ENCODE results near the gene ELK1. TPM values are rescaled to one million over a fixed set of nuclear protein-coding genes. Genes with fewer than 3 reads are reported as not detected.
A peak's percentile ranks its signal among the peaks of the same experiment; 100 is the strongest.
"Not testable (repeated sequence)": the region's sequence is repeated elsewhere in the genome, so short reads cannot be mapped to it uniquely, and the experiment has no call there.

The ELK1 gene, protein sequence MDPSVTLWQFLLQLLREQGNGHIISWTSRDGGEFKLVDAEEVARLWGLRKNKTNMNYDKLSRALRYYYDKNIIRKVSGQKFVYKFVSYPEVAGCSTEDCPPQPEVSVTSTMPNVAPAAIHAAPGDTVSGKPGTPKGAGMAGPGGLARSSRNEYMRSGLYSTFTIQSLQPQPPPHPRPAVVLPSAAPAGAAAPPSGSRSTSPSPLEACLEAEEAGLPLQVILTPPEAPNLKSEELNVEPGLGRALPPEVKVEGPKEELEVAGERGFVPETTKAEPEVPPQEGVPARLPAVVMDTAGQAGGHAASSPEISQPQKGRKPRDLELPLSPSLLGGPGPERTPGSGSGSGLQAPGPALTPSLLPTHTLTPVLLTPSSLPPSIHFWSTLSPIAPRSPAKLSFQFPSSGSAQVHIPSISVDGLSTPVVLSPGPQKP
- 23.2 TPM for polyA plus RNA-seq (2013, experiment 1 of 2)
- 25.6 TPM for polyA plus RNA-seq (2013, experiment 2 of 2)

DNA sequence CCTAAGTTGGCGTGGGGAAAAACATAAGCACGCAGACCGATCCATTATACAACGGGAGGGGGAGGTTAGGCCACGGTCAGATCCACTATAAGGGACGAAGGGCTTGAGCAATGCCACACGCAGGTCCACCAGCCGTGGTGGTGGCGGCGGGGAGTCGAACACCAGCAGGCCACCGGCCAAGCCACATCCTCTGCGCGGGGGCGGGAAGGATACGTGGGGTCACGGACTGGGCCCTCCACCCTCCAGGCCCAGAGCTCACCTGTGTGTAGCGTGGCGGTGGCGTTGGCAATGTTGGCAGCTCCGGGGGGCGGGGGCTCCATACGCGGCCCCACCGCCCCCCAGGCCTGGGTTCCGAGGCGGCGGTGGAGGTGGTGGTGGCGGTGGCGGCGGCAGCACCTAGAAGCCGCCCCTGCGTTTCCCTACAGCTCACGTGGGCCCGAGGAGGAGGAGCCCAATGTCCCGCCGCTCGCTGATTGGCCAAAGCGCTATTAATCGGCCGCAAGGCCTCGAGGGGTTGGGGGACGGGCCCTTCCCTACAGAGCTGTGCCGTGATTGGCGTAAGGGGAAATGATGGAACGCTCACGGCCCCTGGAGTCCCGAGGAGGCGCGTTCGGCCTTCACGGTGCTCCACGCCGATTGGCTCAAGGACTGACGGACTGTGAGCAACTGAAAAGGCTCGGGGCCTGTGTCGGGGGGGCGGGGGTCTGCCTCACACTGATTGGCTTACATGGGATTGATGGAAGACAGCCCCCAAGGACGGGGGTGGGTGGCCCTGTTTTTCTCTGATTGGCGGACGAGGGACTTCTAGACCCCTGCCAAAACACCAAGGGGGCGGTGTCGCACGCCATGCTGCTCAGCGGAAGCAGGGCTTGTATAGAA, at the start of gene ELK1:
Gene ELK1 (minus strand): TSS at position 400 of the 879 bp plus-strand sequence. CDS start 9,122 bp downstream, outside the sequence.
- Histone ChIP-seq H3K36me3 (ENCODE audit: insufficient read depth, low read length) (peaks cover 21% of the 10 kb centered on the region), H3K4me3 (ENCODE audit: low read length) (peak within 1 kb of the TSS; percentile 74), H3K27me3 (ENCODE audit: insufficient read depth, low read length) (no peaks in the 10 kb centered on the region), H3K9ac (ENCODE audit: low read depth, low read length) (peak within 1 kb of the TSS; percentile 84), H3K27ac (ENCODE audit: low read depth, low read length) (peak within 1 kb of the TSS; percentile 69; the same call in 1 of the 2 replicates), H3K4me1 (ENCODE audit: insufficient read depth, low read length) (no peaks in the 10 kb centered on the region), H3K9me3 (ENCODE audit: insufficient read depth, low read depth, low read length) (no peaks in the 10 kb centered on the region)
- under 1% methylated on average over 56 of the region's 65 CpGs for WGBS

DNA sequence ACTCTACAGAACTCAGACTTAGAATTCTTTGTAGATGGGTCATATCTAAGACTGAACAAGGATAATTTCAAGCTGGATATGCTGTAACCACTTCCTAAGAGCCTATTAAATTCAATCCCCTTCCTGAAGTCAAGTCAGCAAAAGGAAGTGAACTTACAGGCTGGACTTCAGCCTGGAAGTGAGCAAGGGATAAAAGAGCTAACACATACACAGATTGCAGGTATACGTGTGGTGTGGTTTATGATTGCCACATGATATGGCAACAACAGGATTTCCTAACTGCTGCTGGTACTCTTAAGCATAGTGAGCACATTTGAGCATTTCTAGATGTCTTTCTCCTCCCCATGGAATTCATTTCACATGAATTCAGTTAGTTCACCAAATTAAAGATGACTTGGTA, 46.8 kb upstream of the ELK1 start:
- WGBS, result no CpG with 5 or more reads among the region's 1 CpG
- H3K27ac ChIP-seq (ENCODE audit: low read depth, low read length), result no peak overlapping the region
- H3K4me1 ChIP-seq (ENCODE audit: insufficient read depth, low read length), result no peaks in the 10 kb centered on the region
- no peaks in the 10 kb centered on the region for H3K27me3 ChIP-seq (ENCODE audit: insufficient read depth, low read length)
- H3K9me3 ChIP-seq (ENCODE audit: insufficient read depth, low read depth, low read length), result no peaks in the 10 kb centered on the region
- no peak overlapping the region for H3K9ac ChIP-seq (ENCODE audit: low read depth, low read length)
- H3K36me3 ChIP-seq (ENCODE audit: insufficient read depth, low read length), result no peaks in the 10 kb centered on the region
- H3K4me3 ChIP-seq (ENCODE audit: low read length), result no peak overlapping the region

DNA sequence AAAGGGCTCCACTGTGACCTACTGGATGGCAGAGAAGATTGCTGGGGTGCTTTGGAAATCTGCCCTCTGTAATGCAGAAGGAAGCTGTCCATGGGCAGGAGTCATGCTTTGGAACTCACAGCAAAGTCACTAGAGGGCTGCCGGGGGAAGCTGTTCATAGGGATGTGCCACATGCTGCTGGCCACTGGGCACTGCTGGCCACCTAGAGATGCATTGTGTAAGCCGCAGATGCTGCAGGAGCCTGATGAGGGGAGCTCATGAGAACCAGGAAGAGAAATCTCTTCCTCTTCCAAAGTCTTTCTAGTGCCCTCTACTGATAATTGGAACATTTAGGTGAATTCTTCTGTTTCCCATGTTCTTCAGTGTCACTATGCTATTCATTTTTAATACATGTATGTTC, 39.8 kb upstream of the ELK1 start:
- no peak overlapping the region for H3K4me3 ChIP-seq (ENCODE audit: low read length)
- H3K27ac ChIP-seq (ENCODE audit: low read depth, low read length), result no peak overlapping the region
- no peaks in the 10 kb centered on the region for H3K27me3 ChIP-seq (ENCODE audit: insufficient read depth, low read length)
- H3K36me3 ChIP-seq (ENCODE audit: insufficient read depth, low read length), result no peaks in the 10 kb centered on the region
- H3K4me1 ChIP-seq (ENCODE audit: insufficient read depth, low read length), result no peaks in the 10 kb centered on the region
- no peaks in the 10 kb centered on the region for H3K9me3 ChIP-seq (ENCODE audit: insufficient read depth, low read depth, low read length)
- WGBS, result 81% methylated on average over 2 of the region's 2 CpGs
- H3K9ac ChIP-seq (ENCODE audit: low read depth, low read length), result no peak overlapping the region

DNA sequence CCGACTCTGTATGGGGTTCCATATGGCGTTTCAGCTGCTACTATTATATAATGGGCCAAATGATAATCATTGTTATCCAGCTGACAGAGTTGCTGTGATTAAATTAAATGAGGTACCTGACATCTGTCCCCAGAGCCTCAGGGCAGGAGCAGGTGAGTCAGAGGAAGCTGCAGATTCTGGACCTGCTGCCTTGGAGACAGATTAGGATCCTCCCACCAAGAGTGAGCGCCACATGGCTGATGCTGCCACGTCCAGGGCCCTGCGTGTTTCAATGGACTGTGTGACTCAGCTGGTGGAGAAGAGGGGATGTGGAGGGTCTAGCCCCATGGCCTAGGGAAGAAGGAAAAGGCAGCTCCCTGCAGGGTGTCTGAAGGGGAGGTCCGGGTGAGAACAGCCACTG, 36.9 kb upstream of the ELK1 start:
- Histone ChIP-seq H3K36me3 (ENCODE audit: insufficient read depth, low read length) (no peaks in the 10 kb centered on the region), H3K9me3 (ENCODE audit: insufficient read depth, low read depth, low read length) (no peaks in the 10 kb centered on the region), H3K27ac (ENCODE audit: low read depth, low read length) (no peak overlapping the region), H3K27me3 (ENCODE audit: insufficient read depth, low read length) (no peaks in the 10 kb centered on the region), H3K9ac (ENCODE audit: low read depth, low read length) (no peak overlapping the region), H3K4me1 (ENCODE audit: insufficient read depth, low read length) (no peaks in the 10 kb centered on the region), H3K4me3 (ENCODE audit: low read length) (no peak overlapping the region)
- 53% methylated on average over 5 of the region's 6 CpGs for WGBS

DNA sequence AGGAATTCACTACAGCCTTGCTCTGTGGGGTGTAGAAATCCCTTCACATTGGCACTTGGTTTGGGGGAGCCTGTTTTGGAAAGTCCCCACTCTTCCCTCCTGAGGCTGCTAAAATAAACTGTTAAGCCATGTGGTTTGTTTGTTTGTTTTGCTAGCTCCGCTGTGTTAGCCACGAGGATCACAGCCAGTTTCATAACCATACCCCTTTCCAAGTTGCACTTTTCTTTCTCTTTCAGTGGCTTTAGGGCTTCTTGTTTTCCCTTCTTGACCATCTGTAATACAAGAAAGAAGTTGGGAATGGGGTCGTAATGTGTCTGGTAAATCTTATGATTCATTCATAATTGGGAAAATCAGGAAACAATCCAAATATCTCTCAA, 33.5 kb upstream of the ELK1 start:
- Histone ChIP-seq H3K27me3 (ENCODE audit: insufficient read depth, low read length) (no peaks in the 10 kb centered on the region), H3K36me3 (ENCODE audit: insufficient read depth, low read length) (no peaks in the 10 kb centered on the region), H3K4me3 (ENCODE audit: low read length) (no peak overlapping the region), H3K27ac (ENCODE audit: low read depth, low read length) (no peak overlapping the region), H3K9me3 (ENCODE audit: insufficient read depth, low read depth, low read length) (no peaks in the 10 kb centered on the region), H3K9ac (ENCODE audit: low read depth, low read length) (no peak overlapping the region), H3K4me1 (ENCODE audit: insufficient read depth, low read length) (no peaks in the 10 kb centered on the region)
- WGBS, result 90% methylated on average over 2 of the region's 3 CpGs

DNA sequence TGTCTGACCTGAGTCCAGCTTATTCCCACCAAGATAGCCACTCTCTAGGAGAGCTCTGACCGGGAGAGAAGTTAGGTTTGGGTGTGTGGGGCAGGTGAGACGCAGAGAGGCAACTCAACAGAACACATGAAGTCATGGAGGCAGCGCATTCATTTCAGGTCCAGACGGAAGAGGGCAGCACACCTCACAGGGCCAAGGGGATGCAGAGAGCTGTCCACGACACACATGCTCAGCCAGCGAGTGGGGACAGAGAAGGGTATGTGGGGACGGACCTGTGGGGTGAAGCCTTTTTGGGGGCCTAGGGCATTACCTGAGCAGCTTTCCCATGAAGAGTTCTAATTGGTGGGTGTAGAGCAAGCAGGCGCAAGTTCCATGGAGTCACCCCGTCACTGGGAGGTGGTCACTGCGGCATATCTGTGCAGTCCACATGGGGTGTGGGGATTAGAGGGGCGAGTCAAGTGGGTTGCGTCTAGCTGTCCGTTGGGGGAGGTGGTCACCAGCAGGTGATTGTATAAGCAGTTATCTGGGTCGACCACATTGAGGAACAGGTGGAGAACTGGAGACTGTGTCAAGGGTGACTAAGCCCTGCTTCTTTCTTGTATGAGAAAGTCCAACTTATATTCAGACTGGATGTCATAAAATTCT, 32.9 kb upstream of the ELK1 start:
- Histone ChIP-seq H3K9ac (ENCODE audit: low read depth, low read length) (no peak overlapping the region), H3K27me3 (ENCODE audit: insufficient read depth, low read length) (no peaks in the 10 kb centered on the region), H3K27ac (ENCODE audit: low read depth, low read length) (no peak overlapping the region), H3K36me3 (ENCODE audit: insufficient read depth, low read length) (no peaks in the 10 kb centered on the region), H3K9me3 (ENCODE audit: insufficient read depth, low read depth, low read length) (no peaks in the 10 kb centered on the region), H3K4me3 (ENCODE audit: low read length) (no peak overlapping the region), H3K4me1 (ENCODE audit: insufficient read depth, low read length) (no peaks in the 10 kb centered on the region)
- WGBS, result 83% methylated on average over 14 of the region's 14 CpGs

DNA sequence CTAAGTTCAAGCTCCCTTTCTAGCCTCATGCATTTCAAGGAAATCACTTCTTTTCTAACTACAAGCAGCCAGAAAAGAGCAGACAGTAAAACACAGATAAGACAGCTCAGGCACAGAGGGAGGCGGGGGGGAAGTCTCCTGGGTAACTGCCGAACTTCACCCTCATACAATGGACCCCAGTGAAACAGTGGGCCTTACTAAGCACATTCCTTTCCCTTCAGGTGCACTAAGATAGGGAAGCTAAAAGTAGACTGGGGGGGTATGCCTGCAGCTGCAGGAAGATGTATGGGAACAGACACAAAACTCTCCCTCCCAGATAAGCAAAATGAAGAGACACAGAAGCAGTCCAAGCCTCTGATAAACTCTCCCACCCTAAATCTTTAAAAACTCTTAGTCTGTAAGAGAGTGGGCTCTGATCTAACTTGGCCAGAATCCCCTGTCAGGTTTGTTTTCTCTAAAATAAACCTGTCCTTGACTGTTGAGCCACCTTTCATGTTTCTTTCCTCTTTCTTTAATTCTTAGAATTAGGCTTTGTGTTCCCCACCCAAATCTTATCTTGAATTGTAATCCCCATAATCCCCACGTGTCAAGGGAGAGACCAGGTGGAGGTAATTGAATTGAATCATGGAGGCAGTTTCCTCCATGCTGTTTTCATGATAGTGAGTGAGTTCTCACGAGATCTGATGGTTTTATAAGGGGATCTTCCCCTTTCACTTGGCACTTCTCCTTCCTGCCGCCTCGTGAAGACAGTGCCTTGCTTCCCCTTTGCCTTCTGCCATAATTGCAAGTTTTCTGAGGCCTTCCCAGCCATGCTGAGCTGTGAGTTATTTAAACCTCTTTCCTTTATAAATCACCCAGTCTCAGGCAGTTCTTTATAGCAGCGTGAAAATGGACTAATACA, 25.8 kb upstream of the ELK1 start:
- not testable (repeated sequence) for H3K9me3 ChIP-seq (ENCODE audit: insufficient read depth, low read depth, low read length); H3K27ac ChIP-seq (ENCODE audit: low read depth, low read length); H3K4me3 ChIP-seq (ENCODE audit: low read length); H3K36me3 ChIP-seq (ENCODE audit: insufficient read depth, low read length); H3K27me3 ChIP-seq (ENCODE audit: insufficient read depth, low read length); H3K9ac ChIP-seq (ENCODE audit: low read depth, low read length); H3K4me1 ChIP-seq (ENCODE audit: insufficient read depth, low read length)
- WGBS, result 93% methylated on average over 6 of the region's 7 CpGs

DNA sequence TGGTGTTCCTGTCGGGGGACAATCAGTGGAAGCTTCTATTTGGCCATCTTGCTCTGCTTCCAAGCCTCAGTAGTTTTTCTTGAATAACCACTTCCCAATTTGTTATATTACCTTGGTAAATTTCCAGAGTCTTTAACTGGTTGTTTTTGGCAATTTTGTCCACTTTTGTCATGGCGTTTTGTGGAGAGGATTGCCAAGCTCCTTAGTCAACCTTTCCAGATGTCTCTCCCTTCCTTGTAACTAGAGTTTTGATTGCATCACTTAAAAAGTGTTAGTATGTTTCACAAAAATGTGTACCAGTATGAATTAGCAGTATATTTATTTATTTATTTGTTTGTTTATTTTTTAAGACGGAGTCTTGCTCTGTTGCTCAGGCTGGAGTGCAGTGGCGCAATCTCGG, 24.4 kb upstream of the ELK1 start:
- H3K4me1 ChIP-seq (ENCODE audit: insufficient read depth, low read length), result no peaks in the 10 kb centered on the region
- no peak overlapping the region for H3K4me3 ChIP-seq (ENCODE audit: low read length)
- no peaks in the 10 kb centered on the region for H3K9me3 ChIP-seq (ENCODE audit: insufficient read depth, low read depth, low read length)
- no peaks in the 10 kb centered on the region for H3K36me3 ChIP-seq (ENCODE audit: insufficient read depth, low read length)
- no peaks in the 10 kb centered on the region for H3K27me3 ChIP-seq (ENCODE audit: insufficient read depth, low read length)
- H3K27ac ChIP-seq (ENCODE audit: low read depth, low read length), result no peak overlapping the region
- 100% methylated on average over 5 of the region's 5 CpGs for WGBS
- H3K9ac ChIP-seq (ENCODE audit: low read depth, low read length), result no peak overlapping the region

DNA sequence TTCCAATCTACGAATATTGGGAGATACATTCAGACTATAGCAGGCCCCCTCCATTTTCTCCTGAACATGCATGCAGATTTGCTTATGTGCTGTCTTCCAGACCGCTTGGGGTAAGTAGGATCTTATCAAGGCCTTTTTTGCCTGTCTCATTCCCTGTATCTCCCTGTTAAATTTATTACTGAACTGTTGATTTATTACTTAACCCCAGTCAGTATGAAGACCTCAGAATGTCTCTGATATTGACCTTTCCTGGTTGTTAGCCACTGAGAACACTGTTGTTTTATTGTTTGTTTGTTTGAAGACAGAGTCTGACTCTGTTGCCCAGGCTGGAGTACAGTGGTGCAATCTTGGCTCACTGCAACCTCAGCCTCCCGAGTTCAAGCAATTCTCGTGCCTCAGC, 15.4 kb upstream of the ELK1 start:
- H3K4me3 ChIP-seq (ENCODE audit: low read length); H3K27me3 ChIP-seq (ENCODE audit: insufficient read depth, low read length); H3K9ac ChIP-seq (ENCODE audit: low read depth, low read length); H3K4me1 ChIP-seq (ENCODE audit: insufficient read depth, low read length); H3K9me3 ChIP-seq (ENCODE audit: insufficient read depth, low read depth, low read length); H3K36me3 ChIP-seq (ENCODE audit: insufficient read depth, low read length); H3K27ac ChIP-seq (ENCODE audit: low read depth, low read length): not testable (repeated sequence)
- 98% methylated on average over 3 of the region's 4 CpGs for WGBS

DNA sequence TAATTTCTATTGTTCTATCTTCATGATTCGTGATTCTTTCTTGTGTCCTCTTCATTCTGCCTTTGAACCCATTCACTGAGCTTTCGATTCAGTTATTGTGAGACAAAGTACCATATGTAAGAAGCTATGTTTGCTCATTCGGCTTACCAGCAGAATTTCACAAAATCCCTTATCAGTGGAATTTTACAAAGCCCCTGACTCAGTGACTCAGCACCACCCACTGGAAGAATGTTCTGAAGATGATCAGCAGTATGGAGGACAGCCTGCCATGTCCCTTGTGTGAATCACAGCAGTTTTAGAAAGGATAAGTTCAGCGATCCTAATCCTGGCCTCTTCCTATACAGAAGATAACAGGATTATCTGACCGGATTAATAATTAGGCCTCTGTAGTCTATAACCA, 14.4 kb upstream of the ELK1 start:
- H3K4me1 ChIP-seq (ENCODE audit: insufficient read depth, low read length), result peaks cover 6% of the 10 kb centered on the region; the same call in 1 of the 2 replicates
- no peak overlapping the region for H3K27ac ChIP-seq (ENCODE audit: low read depth, low read length)
- H3K9me3 ChIP-seq (ENCODE audit: insufficient read depth, low read depth, low read length), result no peaks in the 10 kb centered on the region
- no peak overlapping the region for H3K4me3 ChIP-seq (ENCODE audit: low read length)
- WGBS, result 90% methylated on average over 3 of the region's 5 CpGs
- H3K36me3 ChIP-seq (ENCODE audit: insufficient read depth, low read length), result no peaks in the 10 kb centered on the region
- no peaks in the 10 kb centered on the region for H3K27me3 ChIP-seq (ENCODE audit: insufficient read depth, low read length)
- H3K9ac ChIP-seq (ENCODE audit: low read depth, low read length), result no peak overlapping the region
